IMR-90 (cell line): ENCODE data around the gene PLXNC1.

Experiments used
- CTCF ChIP-seq: conservative IDR thresholded peaks from 2 replicates; pipeline ENCODE4 v1.5.1; 2012; ENCODE audit warnings: mild to moderate bottlenecking, low read depth, low read length, improper control_type of control experiment
- MAFK ChIP-seq: IDR thresholded peaks from 2 replicates; pipeline ENCODE4 v1.6.1; 2012; ENCODE audit warnings: low read depth, low read length, improper control_type of control experiment
- MAZ ChIP-seq: IDR thresholded peaks from 2 replicates; pipeline ENCODE4 v1.6.1; 2012; ENCODE audit warnings: low read depth, mild to moderate bottlenecking, low read length, improper control_type of control experiment, moderate library complexity, borderline replicate concordance
- NFE2L2 ChIP-seq: fragments of 150-350 bp; IDR thresholded peaks from 2 replicates; pipeline ENCODE4 v1.6.1; 2016; ENCODE audit warnings: low read depth, mild to moderate bottlenecking, low read length
- POLR2A ChIP-seq: IDR thresholded peaks from 2 replicates; pipeline ENCODE4 v1.6.1; 2012; ENCODE audit warnings: mild to moderate bottlenecking, low read depth, low read length
- RAD21 ChIP-seq: IDR thresholded peaks from 2 replicates; pipeline ENCODE4 v1.6.1; 2012; ENCODE audit warnings: low read length, improper control_type of control experiment
- RCOR1 ChIP-seq: IDR thresholded peaks from 2 replicates; pipeline ENCODE4 v1.6.1; 2012; ENCODE audit warnings: mild to moderate bottlenecking, low read length, improper control_type of control experiment; ENCODE audit not compliant: insufficient replicate concordance
- RFX5 ChIP-seq: IDR thresholded peaks from 2 replicates; pipeline ENCODE4 v1.8.0; 2012; ENCODE audit warnings: low read depth, mild to moderate bottlenecking, low read length, moderate library complexity
- SMC3 ChIP-seq: fragments of 150-350 bp; IDR thresholded peaks from 2 replicates; pipeline ENCODE4 v1.6.1; 2016; ENCODE audit warnings: low read depth, mild to moderate bottlenecking, antibody characterized with exemption, low read length, moderate library complexity
- USF2 ChIP-seq: fragments of 150-350 bp; IDR thresholded peaks from 2 replicates; pipeline ENCODE4 v1.6.1; 2017; ENCODE audit warnings: mild to moderate bottlenecking, antibody characterized with exemption, low read length, low read depth
- TF ChIP-seq, protein P1 (sequence below): fragments of 150-350 bp; IDR thresholded peaks from 2 replicates; pipeline ENCODE4 v1.6.1; 2016; ENCODE audit warnings: low read depth, mild to moderate bottlenecking, low read length, moderate library complexity, borderline replicate concordance

DNA sequence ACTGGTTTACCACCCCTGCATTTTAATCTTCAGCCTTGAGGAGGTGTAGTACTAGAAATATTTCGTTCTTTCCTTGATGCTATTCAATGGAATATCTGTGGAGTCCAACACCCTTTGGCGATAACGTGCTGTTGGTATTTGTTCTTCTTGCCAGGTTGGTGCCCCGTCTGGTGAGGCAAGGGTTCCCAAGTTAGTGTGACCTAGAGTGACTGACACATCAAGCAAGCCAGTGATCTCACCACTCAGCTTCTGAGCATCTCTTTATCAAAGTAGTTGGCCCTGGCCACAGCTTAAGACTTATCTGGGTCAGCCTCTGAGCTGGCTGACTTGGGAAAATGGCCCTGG, 60.2 kb downstream of the PLXNC1 start:
- TF ChIP-seq RCOR1: no peak
- TF ChIP-seq CTCF: no peak
- TF ChIP-seq, protein P1, sequence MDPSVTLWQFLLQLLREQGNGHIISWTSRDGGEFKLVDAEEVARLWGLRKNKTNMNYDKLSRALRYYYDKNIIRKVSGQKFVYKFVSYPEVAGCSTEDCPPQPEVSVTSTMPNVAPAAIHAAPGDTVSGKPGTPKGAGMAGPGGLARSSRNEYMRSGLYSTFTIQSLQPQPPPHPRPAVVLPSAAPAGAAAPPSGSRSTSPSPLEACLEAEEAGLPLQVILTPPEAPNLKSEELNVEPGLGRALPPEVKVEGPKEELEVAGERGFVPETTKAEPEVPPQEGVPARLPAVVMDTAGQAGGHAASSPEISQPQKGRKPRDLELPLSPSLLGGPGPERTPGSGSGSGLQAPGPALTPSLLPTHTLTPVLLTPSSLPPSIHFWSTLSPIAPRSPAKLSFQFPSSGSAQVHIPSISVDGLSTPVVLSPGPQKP: no peak
- TF ChIP-seq MAZ: no peak
- TF ChIP-seq POLR2A: no peak
- no peak for TF ChIP-seq MAFK
- no peak for TF ChIP-seq NFE2L2
- TF ChIP-seq SMC3: no peak
- TF ChIP-seq RFX5: no peak
- TF ChIP-seq RAD21: no peak
- TF ChIP-seq USF2: no peak
